ENCODE data around the gene PTPRO.

Gene PTPRO

GRCh38 chr12:15322164-15323061, at the start of gene PTPRO:
PTPRO (plus strand) TSS chr12:15322508.
- DNase-seq = no peak
- in situ Hi-C loops (cut with MboI; ENCODE audit: low pct_unique_long_range_greater_than_20kb, low sequenced_read_pairs) = no loop called here

- in situ Hi-C loops (cut with MboI; ENCODE audit: low pct_unique_long_range_greater_than_20kb, low sequenced_read_pairs) = no loop called here
- no peak for DNase-seq
Observed at GRCh38 chr12:15273896-15274295, 48.4 kb upstream of the PTPRO start.

GRCh38 chr12:15274561-15274967, 47.7 kb upstream of the PTPRO start:
- DNase-seq = no peak
- in situ Hi-C loops (cut with MboI; ENCODE audit: low pct_unique_long_range_greater_than_20kb, low sequenced_read_pairs) = no loop called here

GRCh38 chr12:15276088-15276698, 46.1 kb upstream of the PTPRO start:
- DNase-seq = peak; percentile 53
- in situ Hi-C loops (cut with MboI; ENCODE audit: low pct_unique_long_range_greater_than_20kb, low sequenced_read_pairs) = loop anchor here (25.0 kb wide), 1 partner anchor 236 kb away; no protein-coding TSS in a partner anchor

GRCh38 chr12:15278816-15279658, 43.3 kb upstream of the PTPRO start:
- DNase-seq = peak; percentile 76
- in situ Hi-C loops (cut with MboI; ENCODE audit: low pct_unique_long_range_greater_than_20kb, low sequenced_read_pairs) = loop anchor here (25.0 kb wide), 1 partner anchor 233 kb away; no protein-coding TSS in a partner anchor

GRCh38 chr12:15280930-15281329, 41.4 kb upstream of the PTPRO start:
- in situ Hi-C loops (cut with MboI; ENCODE audit: low pct_unique_long_range_greater_than_20kb, low sequenced_read_pairs) = loop anchor here (25.0 kb wide), 1 partner anchor 231 kb away; no protein-coding TSS in a partner anchor
- no peak for DNase-seq

- peak; percentile 32 for DNase-seq
- in situ Hi-C loops (cut with MboI; ENCODE audit: low pct_unique_long_range_greater_than_20kb, low sequenced_read_pairs) = loop anchor here (25.0 kb wide), 1 partner anchor 223 kb away; no protein-coding TSS in a partner anchor
Observed at GRCh38 chr12:15289192-15289591, 33.1 kb upstream of the PTPRO start.

GRCh38 chr12:15293731-15294130, 28.6 kb upstream of the PTPRO start:
- DNase-seq = no peak
- in situ Hi-C loops (cut with MboI; ENCODE audit: low pct_unique_long_range_greater_than_20kb, low sequenced_read_pairs) = loop anchor here (25.0 kb wide), 1 partner anchor 219 kb away; no protein-coding TSS in a partner anchor

GRCh38 chr12:15299947-15300346, 22.4 kb upstream of the PTPRO start:
- in situ Hi-C loops (cut with MboI; ENCODE audit: low pct_unique_long_range_greater_than_20kb, low sequenced_read_pairs) = loop anchor here (25.0 kb wide), 1 partner anchor 212 kb away; no protein-coding TSS in a partner anchor
- no peak for DNase-seq

GRCh38 chr12:15304296-15304695, 18.0 kb upstream of the PTPRO start:
- in situ Hi-C loops (cut with MboI; ENCODE audit: low pct_unique_long_range_greater_than_20kb, low sequenced_read_pairs) = no loop called here
- no peak for DNase-seq

GRCh38 chr12:15306605-15307004, 15.7 kb upstream of the PTPRO start:
- in situ Hi-C loops (cut with MboI; ENCODE audit: low pct_unique_long_range_greater_than_20kb, low sequenced_read_pairs) = no loop called here
- no peak for DNase-seq

- in situ Hi-C loops (cut with MboI; ENCODE audit: low pct_unique_long_range_greater_than_20kb, low sequenced_read_pairs) = no loop called here
- no peak for DNase-seq
Observed at GRCh38 chr12:15307079-15307478, 15.2 kb upstream of the PTPRO start.

- in situ Hi-C loops (cut with MboI; ENCODE audit: low pct_unique_long_range_greater_than_20kb, low sequenced_read_pairs) = no loop called here
- DNase-seq = no peak
Observed at GRCh38 chr12:15318841-15319240, 3.5 kb upstream of the PTPRO start.

- in situ Hi-C loops (cut with MboI; ENCODE audit: low pct_unique_long_range_greater_than_20kb, low sequenced_read_pairs) = no loop called here
- no peak for DNase-seq
Observed at GRCh38 chr12:15320881-15321280, 1.4 kb upstream of the PTPRO start.

GRCh38 chr12:15323480-15323879, 1.2 kb downstream of the PTPRO start:
- in situ Hi-C loops (cut with MboI; ENCODE audit: low pct_unique_long_range_greater_than_20kb, low sequenced_read_pairs) = no loop called here
- DNase-seq = no peak

GRCh38 chr12:15329891-15330290, 7.6 kb downstream of the PTPRO start:
- in situ Hi-C loops (cut with MboI; ENCODE audit: low pct_unique_long_range_greater_than_20kb, low sequenced_read_pairs) = no loop called here
- DNase-seq = no peak

GRCh38 chr12:15334225-15334624, 11.9 kb downstream of the PTPRO start:
- in situ Hi-C loops (cut with MboI; ENCODE audit: low pct_unique_long_range_greater_than_20kb, low sequenced_read_pairs) = no loop called here
- DNase-seq = no peak

GRCh38 chr12:15335959-15336358, 13.7 kb downstream of the PTPRO start:
- DNase-seq = no peak
- in situ Hi-C loops (cut with MboI; ENCODE audit: low pct_unique_long_range_greater_than_20kb, low sequenced_read_pairs) = no loop called here
